Measurements from ENCODE around the gene ABCC11.

The ABCC11 gene

DNA sequence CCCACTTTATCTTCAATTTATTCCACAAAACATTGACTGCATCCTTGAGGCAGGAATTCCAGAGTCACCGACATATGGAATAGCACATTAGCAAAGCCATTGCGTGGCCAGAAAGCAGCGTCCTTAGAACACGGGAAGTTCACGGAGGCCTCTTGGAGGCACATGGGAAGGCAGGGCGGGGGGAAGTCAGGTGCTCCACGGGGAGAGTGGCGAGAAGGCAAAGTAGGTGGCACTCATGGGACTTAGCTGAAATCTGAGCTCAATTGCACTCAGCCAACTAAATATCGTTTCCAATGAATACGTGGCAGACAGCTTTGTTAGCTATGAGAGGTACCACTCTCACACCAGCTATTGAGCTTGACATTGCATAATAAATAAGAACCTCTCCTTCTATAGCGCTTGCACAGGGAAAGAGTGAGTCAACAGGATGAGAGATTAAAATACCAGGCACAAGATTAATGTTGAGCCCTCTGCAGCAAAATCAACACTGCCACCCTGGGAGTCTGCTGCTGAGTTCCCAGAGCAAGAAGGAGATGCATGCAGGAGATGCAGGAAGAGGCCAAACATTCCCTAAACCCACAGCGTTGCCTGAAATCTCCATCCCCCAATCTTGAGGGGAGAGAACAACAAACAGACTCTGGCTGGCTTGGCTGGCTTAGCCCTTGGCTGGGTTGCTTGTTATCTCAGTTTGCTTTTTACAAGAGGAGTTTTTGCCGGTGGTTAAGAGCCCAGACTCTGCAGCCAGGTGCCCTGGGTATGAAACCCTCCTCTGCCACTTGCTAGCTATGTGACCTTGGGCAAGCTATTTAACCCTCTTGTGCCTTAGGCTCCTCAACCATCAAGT lies 120.3 kb downstream of the ABCC11 start:
- DNase-seq, result peak; percentile 99

GRCh38 chr16:48125888-48126287 lies 121.5 kb downstream of the ABCC11 start:
- DNase-seq, result peak; percentile 27

DNA sequence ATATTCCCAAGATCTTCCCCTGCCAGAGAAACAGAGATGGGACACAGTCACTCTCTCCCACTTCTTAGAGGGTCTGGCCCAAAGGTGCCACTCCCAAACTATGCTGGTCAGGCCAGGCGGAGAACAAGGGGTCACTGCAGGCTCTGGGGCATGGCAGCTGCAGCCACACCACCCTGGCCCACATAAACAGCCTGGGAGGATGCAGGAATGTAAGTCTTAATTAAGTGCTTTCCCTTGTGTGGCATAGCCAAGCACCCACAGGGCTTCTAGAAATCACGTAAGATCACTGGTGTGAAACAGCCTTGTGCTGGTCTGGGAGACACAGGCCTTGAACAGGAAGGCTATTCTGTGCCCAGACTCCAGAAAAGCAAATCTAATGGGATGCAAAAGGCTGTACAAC lies 123.1 kb downstream of the ABCC11 start:
- DNase-seq, result no peak

GRCh38 chr16:48123104-48123788 lies 124.1 kb downstream of the ABCC11 start:
- DNase-seq, result peak; percentile 100

GRCh38 chr16:48121276-48121675 lies 126.1 kb downstream of the ABCC11 start:
- DNase-seq, result no peak

DNA sequence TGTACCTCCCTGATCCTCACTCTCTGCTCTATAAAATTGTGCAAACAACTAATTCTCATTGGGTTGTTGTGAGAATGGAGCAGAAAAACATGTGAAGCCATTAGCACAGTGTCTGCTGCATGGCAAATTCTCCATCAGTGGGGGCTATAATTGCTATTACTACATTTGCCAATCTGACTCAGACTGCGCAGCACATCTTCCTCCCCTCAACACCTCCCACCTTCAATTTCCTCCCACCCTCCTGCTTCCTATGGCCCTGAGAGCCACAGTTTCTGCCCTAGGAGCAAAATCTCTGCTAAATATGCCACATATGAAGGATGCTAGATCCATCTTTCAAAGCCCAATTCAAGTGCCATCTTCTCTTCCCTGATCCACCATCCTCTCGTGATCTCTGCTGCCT lies 128.5 kb downstream of the ABCC11 start:
- DNase-seq, result no peak

GRCh38 chr16:48117217-48118105 lies 129.9 kb downstream of the ABCC11 start:
- peak; percentile 51 for DNase-seq

Measured in fibroblast of skin of abdomen (primary cell).